ENCODE results near the gene PLCL2.
A peak's percentile ranks its signal among the peaks of the same experiment; 100 is the strongest.
"Not testable (repeated sequence)": the region's sequence is repeated elsewhere in the genome, so short reads cannot be mapped to it uniquely, and the experiment has no call there.

Gene PLCL2

DNA sequence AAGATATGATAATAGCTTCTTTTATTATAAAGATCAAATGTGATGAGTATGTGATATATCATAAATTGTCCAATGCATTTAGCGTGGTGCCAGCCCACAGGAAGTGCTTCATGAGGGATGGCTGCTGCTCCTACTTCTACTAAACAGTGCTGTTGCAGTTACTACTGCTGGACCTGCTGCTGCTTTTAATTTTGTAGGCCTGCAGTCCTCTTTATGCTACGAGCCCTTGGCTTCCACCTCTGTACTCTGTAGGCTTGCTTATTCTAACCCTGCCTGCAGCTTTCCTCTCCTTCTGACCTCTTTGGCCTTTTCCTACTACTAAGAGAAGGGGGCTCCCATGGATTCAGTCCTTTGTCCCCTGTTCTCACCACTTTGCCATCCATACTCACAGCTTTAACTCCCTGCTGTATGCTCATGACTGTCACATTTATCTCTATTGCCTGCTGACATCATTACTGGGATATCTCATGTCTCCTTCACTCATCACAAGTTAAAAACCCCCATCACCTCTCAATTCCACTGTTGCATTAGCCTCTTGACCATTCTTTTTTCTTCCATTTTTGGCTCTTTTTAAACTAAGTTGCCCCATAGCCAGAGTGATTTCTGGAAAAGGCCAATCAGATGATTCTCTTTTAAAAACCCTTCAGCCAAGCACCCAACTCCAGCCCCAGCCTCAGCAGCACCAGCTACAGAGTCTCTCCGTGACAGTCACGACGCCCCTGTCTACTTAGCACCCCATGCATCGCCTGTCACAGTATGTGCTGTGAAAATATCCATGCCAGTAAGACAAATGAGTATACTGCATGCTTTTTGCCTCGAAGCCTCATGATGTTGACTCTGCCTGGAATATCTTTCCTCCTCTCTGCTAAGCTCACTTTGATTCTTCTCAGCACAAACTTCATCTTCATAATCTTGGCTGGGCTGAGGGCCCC lies 56.3 kb downstream of the PLCL2 start:
- TF ChIP-seq, protein P1, sequence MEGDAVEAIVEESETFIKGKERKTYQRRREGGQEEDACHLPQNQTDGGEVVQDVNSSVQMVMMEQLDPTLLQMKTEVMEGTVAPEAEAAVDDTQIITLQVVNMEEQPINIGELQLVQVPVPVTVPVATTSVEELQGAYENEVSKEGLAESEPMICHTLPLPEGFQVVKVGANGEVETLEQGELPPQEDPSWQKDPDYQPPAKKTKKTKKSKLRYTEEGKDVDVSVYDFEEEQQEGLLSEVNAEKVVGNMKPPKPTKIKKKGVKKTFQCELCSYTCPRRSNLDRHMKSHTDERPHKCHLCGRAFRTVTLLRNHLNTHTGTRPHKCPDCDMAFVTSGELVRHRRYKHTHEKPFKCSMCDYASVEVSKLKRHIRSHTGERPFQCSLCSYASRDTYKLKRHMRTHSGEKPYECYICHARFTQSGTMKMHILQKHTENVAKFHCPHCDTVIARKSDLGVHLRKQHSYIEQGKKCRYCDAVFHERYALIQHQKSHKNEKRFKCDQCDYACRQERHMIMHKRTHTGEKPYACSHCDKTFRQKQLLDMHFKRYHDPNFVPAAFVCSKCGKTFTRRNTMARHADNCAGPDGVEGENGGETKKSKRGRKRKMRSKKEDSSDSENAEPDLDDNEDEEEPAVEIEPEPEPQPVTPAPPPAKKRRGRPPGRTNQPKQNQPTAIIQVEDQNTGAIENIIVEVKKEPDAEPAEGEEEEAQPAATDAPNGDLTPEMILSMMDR (conservative IDR thresholded peaks at IDR 0.05; ENCODE audit: low read length) = no peak
- no peak for DNase-seq (ENCODE audit: low read depth)
- H3K4me3 ChIP-seq (ENCODE audit: low read length) = no peak overlapping the region

DNA sequence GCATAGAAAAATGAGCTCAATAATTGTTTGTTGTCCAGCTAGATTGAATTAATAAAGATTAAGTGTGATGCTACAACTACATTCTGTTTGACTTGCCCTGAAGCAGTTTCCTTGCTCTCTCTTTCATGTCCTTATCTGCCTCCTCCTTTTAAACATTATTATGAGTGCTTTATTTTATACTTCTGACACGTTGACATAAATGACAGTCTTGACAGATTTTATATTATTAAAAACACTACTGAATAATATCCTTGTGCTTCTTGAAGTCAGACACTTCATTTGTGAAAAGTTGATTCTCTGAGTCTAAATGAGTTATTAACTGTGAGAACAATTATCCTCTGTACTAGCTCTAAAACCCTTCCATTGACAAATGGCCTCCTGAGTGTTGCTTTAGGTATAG lies 58.2 kb downstream of the PLCL2 start:
- no peak for DNase-seq (ENCODE audit: low read depth)
- H3K4me3 ChIP-seq (ENCODE audit: low read length) = no peak overlapping the region
- TF ChIP-seq, protein P1 (conservative IDR thresholded peaks at IDR 0.05; ENCODE audit: low read length) = no peak

DNA sequence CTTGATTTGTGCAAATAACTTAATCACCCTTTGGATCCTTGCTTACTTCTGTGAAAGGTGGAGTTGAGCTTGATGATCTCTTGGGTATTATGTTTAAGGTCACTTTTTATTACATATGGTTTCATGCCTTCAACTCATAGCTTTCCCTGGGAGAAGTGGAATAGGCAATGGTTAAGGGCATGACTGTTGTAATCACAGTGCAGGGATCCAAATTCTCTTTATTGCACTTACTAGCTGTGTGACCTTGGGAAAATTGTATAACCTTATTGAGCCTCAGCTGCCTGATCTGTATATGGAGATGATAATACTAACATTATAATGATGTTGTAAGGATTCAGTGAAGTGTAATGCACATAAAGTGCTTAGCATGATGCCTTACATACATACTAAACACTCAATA lies 59.1 kb downstream of the PLCL2 start:
- no peak overlapping the region for H3K4me3 ChIP-seq (ENCODE audit: low read length)
- TF ChIP-seq, protein P1 (conservative IDR thresholded peaks at IDR 0.05; ENCODE audit: low read length) = no peak
- no peak for DNase-seq (ENCODE audit: low read depth)

DNA sequence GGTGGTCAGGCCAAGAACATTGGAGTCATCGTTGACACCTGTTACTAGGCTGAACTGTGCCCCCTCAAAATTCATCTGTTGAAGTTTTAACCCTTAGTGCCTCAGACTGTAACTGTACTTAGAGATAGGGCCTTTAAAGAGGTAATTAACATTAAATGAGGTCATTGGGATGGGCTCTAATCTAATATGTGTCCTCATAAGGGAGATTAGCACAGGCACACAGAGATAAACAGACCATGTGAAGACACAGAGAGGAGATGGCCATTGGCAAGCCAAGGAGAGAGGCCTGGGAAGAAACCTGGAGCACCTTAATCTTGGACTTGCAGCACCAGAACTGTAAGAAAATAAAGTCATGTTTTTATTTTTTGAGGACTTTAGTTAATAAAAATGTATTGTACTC lies 59.6 kb downstream of the PLCL2 start:
- TF ChIP-seq, protein P1 (conservative IDR thresholded peaks at IDR 0.05; ENCODE audit: low read length) = no peak
- no peak overlapping the region for H3K4me3 ChIP-seq (ENCODE audit: low read length)
- DNase-seq (ENCODE audit: low read depth) = no peak

DNA sequence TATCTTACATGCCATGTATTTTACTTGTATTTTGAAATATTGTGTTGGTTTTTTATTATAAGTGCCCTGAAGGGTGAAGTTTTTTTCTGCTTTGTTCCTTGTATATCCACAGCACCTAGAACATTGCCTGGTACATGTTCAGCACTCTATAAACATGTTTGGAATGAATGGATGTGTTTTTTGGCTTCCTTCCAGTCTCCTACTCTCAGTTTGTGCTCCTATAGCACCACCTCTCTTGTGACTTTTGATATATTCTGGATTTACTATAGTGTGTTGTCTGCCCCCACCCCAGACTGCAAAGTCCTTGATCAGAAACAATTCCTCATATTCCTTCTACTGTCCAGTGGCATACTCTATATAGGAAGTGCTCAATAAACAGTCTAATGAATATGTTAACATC lies 60.6 kb downstream of the PLCL2 start:
- no peak overlapping the region for H3K4me3 ChIP-seq (ENCODE audit: low read length)
- TF ChIP-seq, protein P1 (conservative IDR thresholded peaks at IDR 0.05; ENCODE audit: low read length) = no peak
- peak; percentile 9 for DNase-seq (ENCODE audit: low read depth)

DNA sequence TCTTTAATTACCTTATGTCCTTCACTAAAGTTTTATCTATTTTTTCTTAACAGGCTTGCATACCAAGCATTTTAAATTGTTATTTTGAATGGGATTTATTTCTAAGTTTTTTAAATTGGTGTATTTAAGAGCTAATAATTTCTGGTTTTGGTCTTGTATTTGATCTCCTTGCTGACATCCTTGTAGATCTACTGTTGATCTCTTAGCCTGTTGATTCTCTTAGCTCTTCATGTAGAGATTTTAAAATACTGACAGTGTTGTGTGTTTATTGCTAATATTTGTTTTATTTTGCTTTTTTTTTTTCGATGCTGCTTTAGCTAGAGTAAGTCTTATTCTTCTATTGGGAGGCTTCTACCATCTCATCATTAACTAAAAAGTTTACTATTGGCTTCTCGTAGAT lies 65.5 kb downstream of the PLCL2 start:
- TF ChIP-seq, protein P1 (conservative IDR thresholded peaks at IDR 0.05; ENCODE audit: low read length) = no peak
- H3K4me3 ChIP-seq (ENCODE audit: low read length) = no peak overlapping the region
- DNase-seq (ENCODE audit: low read depth) = no peak

DNA sequence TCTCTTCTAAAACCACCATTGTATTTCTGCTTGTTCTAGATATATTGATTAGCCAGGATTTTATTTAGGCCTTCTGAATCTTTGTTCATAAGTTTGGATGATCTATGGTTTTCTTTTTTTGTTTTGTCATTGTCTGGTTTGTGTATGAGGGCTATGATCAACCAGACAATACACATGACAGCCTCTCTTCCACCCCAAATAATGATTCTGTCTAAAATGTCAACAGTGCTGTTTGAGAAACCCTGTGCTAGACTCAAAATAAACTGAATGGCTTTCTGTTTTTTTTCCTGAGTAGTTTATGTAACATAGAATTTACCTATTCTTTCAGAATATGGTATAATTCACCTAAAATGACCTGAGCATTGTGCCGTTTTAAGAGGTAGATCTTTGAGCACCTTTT lies 66.1 kb downstream of the PLCL2 start:
- TF ChIP-seq, protein P1 (conservative IDR thresholded peaks at IDR 0.05; ENCODE audit: low read length) = no peak
- no peak overlapping the region for H3K4me3 ChIP-seq (ENCODE audit: low read length)
- no peak for DNase-seq (ENCODE audit: low read depth)

DNA sequence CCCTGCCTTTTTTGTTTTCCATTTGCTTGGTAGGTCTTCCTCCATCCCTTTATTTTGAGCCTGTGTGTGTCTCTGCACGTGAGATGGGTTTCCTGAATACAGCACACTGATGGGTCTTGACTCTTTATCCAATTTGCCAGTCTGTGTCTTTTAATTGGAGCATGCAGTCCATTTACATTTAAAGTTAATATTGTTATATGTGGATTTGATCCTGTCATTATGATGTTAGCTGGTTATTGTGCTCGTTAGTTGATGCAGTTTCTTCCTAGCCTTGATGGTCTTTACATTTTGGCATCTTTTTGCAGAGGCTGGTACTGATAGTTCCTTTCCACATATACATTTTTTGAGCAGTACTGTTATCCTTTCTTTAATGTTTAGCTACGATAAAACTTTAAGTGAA lies 73.1 kb downstream of the PLCL2 start:
- DNase-seq (ENCODE audit: low read depth); H3K4me3 ChIP-seq (ENCODE audit: low read length): not testable (repeated sequence)

All from AG10803 (cell line).